Suprapubic skin (tissue), 4 donors: ENCODE results near the gene NDUFA13. TPM values are rescaled to one million over a fixed set of nuclear protein-coding genes. Genes with fewer than 3 reads are reported as not detected.

Source experiments
- DNase-seq, 2 donors: peaks; one replicate each; pipeline ENCODE4 v3.0.0-alpha.2; 2019; ENCODE audit warnings: low spot score in 2 of 2
- H3K27ac ChIP-seq: fragments of 200-600 bp; sonication (generic); one replicate; pipeline ENCODE4 v1.5.1; 2019
- H3K27me3 ChIP-seq: fragments of 200-600 bp; sonication (generic); one replicate; pipeline ENCODE4 v1.5.1; 2019
- H3K36me3 ChIP-seq: fragments of 200-600 bp; sonication (generic); one replicate; pipeline ENCODE4 v1.5.1; 2019
- H3K4me1 ChIP-seq: fragments of 200-600 bp; sonication (generic); one replicate; pipeline ENCODE4 v1.5.1; 2019
- H3K4me3 ChIP-seq: fragments of 200-600 bp; sonication (generic); one replicate; pipeline ENCODE4 v1.5.1; 2019; ENCODE audit warnings: mild to moderate bottlenecking
- H3K9me3 ChIP-seq: fragments of 200-600 bp; sonication (generic); one replicate; pipeline ENCODE4 v1.5.1; 2019
- EP300 ChIP-seq: sonication (generic); formaldehyde crosslinking; IDR thresholded peaks from one replicate; pipeline ENCODE4 v1.6.1; 2017; ENCODE audit warnings: antibody characterized with exemption
- POLR2A ChIP-seq, 2 donors: fragments of 450-650 bp; IDR thresholded peaks; one replicate each; pipeline ENCODE4 v1.6.1; 2017; ENCODE audit warnings: antibody characterized with exemption in 2 of 2, mild to moderate bottlenecking in 2 of 2, moderate library complexity in 2 of 2
- POLR2AphosphoS5 ChIP-seq, 3 donors: sonication (generic); formaldehyde crosslinking; IDR thresholded peaks; one replicate each; pipeline ENCODE4 v1.6.1; 2017; ENCODE audit warnings: antibody characterized with exemption in 3 of 3
- WGBS: methylation state at CpG from one replicate; pipeline ENCODE4 v1.1.5; 2018; 5-methylcytosine and 5-hydroxymethylcytosine counted together
- total RNA-seq, 4 donors: library from RNA; depleted of rRNA; stranded (reverse); fragments of >200 nt; gene quantifications; one replicate each; pipeline ENCODE4 v1.1.0, GENCODE V29; 2016
- TF ChIP-seq, protein P1 (sequence below), 2 donors: fragments of 200-600 bp in 1 of 2; fragments of 450-650 bp in 1 of 2; sonication (generic) in 1 of 2; IDR thresholded peaks; one replicate each; pipeline ENCODE4 v1.5.1; 2016 to 2019; ENCODE audit warnings: antibody characterized with exemption in 2 of 2, mild to moderate bottlenecking in 1 of 2, moderate library complexity in 1 of 2

The NDUFA13 gene
- total RNA-seq, 4 donors from 2014 or later = 94.4 to 160 (median 109) TPM

DNA sequence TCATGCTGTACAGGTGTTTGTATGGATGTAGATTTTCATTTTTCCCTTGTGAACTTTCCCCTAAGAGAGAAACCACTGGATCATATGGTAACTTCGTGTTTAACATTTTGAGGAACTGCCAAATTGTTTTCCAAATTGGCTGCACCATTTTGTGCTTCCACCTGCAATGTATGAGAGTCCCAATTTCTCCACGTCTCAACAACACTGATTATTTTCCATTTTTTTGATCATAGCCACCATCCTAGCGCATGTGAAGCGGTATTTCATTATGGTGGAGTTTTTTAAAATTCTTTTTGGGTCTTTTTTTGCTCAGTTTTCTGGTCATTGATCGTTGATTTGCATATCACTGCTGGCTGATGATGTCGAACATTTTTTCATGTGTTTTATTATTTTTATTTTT lies 5.0 kb downstream of the NDUFA13 start:
- Histone ChIP-seq H3K4me1 (peaks cover 19% of the 10 kb centered on the region), H3K9me3 (no peaks in the 10 kb centered on the region), H3K36me3 (peaks cover 22% of the 10 kb centered on the region), H3K27ac (no peak overlapping the region), H3K4me3 (no peak overlapping the region), H3K27me3 (no peaks in the 10 kb centered on the region)
- WGBS = 81% methylated on average over 6 of the region's 6 CpGs
- DNase-seq = no peak
- TF ChIP-seq POLR2A (IDR thresholded peaks at IDR 0.05) (no peak), POLR2AphosphoS5 (IDR thresholded peaks at IDR 0.05) (no peak), EP300 (no peak)
- TF ChIP-seq, protein P1, sequence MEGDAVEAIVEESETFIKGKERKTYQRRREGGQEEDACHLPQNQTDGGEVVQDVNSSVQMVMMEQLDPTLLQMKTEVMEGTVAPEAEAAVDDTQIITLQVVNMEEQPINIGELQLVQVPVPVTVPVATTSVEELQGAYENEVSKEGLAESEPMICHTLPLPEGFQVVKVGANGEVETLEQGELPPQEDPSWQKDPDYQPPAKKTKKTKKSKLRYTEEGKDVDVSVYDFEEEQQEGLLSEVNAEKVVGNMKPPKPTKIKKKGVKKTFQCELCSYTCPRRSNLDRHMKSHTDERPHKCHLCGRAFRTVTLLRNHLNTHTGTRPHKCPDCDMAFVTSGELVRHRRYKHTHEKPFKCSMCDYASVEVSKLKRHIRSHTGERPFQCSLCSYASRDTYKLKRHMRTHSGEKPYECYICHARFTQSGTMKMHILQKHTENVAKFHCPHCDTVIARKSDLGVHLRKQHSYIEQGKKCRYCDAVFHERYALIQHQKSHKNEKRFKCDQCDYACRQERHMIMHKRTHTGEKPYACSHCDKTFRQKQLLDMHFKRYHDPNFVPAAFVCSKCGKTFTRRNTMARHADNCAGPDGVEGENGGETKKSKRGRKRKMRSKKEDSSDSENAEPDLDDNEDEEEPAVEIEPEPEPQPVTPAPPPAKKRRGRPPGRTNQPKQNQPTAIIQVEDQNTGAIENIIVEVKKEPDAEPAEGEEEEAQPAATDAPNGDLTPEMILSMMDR (IDR thresholded peaks at IDR 0.05) = no peak

DNA sequence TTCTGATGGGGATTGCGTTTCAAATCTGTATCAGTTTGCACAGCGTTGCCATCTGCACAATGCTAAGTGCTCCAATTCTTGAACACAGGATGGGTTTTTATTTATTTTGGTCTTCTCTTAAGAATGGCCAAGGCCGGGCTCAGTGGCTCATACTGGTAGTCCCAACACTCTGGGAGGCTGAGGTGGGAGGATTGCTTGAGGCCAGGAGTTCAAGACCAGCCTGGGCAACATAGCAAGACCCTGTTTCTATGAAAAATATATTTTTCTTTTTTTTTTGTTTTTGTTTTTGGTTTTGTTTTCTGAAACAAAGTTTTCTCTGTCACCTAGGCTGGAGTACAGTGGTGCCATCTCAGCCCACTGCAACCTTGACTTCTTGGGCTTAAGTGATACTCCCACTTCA lies 7.2 kb downstream of the NDUFA13 start:
- TF ChIP-seq, protein P1 (IDR thresholded peaks at IDR 0.05) = no peak
- TF ChIP-seq POLR2AphosphoS5 (IDR thresholded peaks at IDR 0.05) (no peak), POLR2A (IDR thresholded peaks at IDR 0.05) (no peak), EP300 (no peak)
- H3K27me3 ChIP-seq = no peaks in the 10 kb centered on the region
- DNase-seq = no peak
- H3K27ac ChIP-seq = no peak overlapping the region
- no peak overlapping the region for H3K4me3 ChIP-seq
- H3K9me3 ChIP-seq = no peaks in the 10 kb centered on the region
- peaks cover 2% of the 10 kb centered on the region for H3K4me1 ChIP-seq
- 87% methylated on average over 3 of the region's 3 CpGs for WGBS
- peaks cover 44% of the 10 kb centered on the region for H3K36me3 ChIP-seq

DNA sequence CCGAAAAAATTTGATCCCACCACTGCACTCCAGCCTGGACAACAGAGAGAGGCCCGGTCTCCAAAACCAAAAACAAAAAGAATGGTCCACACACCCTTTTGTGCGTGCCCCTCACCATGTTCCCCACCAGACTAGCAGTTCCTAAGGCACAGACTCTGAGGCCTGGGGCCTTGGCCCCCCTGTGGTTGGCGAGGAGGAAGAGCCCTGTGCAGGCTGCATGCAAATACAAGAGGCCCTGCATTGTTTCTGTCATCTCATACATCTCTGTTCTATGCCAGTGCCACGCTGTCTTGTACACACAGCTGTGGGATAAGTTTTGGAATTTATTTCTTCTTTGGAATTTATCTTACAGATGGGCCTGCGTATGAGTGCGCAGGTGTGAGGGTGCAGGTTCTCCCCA lies 8.0 kb downstream of the NDUFA13 start:
- no peaks in the 10 kb centered on the region for H3K4me1 ChIP-seq
- peaks cover 51% of the 10 kb centered on the region for H3K36me3 ChIP-seq
- no peak overlapping the region for H3K4me3 ChIP-seq
- TF ChIP-seq POLR2A (IDR thresholded peaks at IDR 0.05) (no peak), POLR2AphosphoS5 (IDR thresholded peaks at IDR 0.05) (no peak), EP300 (no peak)
- TF ChIP-seq, protein P1 (IDR thresholded peaks at IDR 0.05) = no peak
- no peaks in the 10 kb centered on the region for H3K27me3 ChIP-seq
- WGBS = 86% methylated on average over 7 of the region's 7 CpGs
- H3K27ac ChIP-seq = no peak overlapping the region
- no peaks in the 10 kb centered on the region for H3K9me3 ChIP-seq
- no peak for DNase-seq

DNA sequence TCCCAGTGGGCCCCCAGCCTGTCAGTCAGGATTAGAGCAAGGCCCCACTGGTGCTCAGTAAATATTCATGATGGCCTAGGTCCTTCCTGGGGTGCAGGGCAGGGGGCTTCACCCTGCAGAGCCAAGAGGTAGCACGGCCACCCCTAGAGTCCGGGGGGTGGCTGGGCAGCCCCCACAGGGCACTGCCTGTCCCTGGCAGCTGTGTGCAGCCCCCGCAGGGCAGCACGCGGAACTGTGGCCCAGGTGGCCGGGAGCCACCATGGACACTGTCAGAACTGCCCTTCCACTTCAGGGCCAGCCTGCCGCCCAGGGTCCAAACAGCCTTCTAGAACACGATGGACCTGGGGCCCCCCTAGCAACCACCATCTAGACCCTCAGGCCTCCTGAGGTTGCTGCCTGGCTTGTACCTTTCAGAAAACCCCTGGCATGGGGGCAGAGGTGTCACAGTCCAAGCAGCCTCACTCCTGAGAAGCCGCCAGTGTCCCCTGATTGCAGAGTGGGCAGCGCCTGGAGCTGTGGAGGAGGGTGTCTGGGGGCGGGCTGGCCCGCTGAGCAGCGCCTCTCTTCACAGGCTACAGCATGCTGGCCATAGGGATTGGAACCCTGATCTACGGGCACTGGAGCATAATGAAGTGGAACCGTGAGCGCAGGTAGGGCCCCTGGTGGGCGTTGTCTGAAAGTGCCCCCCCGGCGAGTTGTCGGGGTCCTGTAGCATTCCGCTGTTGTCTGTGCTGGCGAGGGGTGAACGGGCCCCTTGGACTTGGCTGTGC lies 9.8 kb downstream of the NDUFA13 start:
- Histone ChIP-seq H3K4me3 (no peak overlapping the region), H3K9me3 (no peaks in the 10 kb centered on the region), H3K36me3 (peaks cover 44% of the 10 kb centered on the region), H3K4me1 (no peaks in the 10 kb centered on the region), H3K27me3 (no peaks in the 10 kb centered on the region), H3K27ac (no peak overlapping the region)
- WGBS = 97% methylated on average over 11 of the region's 23 CpGs
- peak in 1 of 2 donors; percentile 47 for DNase-seq
- TF ChIP-seq, protein P1 (IDR thresholded peaks at IDR 0.05) = no peak
- TF ChIP-seq POLR2AphosphoS5 (IDR thresholded peaks at IDR 0.05) (no peak), POLR2A (IDR thresholded peaks at IDR 0.05) (no peak), EP300 (no peak)

DNA sequence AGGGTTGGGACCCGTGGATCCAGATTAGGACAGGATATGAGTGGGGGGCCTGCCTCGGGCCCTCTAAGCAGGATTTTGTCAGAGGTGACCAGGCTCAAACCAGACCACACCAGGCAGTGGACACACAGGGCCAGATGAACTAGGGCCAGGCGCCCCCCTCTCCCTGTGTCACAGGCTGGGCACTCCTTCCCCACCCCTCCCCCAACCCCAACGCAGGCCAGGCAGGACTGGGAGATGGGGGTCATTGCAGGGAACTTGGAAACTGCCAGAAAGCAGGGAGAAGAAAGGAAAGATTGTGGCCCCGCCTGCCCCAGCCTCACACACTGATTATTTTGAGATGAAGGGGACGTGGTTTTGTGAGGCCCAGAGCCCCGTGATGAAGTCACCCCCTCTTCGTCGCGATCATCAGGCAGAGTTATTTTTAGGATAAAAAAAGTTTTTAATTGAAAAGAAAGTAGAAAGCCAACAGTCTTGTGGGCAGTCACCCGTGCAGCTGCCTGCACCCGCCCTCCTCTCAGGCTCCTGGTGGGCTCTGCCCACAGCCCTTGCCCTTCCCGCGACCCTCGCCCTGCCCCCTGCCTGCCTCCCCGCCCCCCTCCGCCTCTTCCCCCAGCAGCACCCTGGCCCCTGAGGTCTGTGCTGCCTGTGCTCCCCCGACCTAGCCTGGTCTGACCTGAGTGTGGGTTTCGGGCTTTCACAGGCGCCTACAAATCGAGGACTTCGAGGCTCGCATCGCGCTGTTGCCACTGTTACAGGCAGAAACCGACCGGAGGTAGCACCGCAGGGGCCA lies 10.8 kb downstream of the NDUFA13 start:
- no peaks in the 10 kb centered on the region for H3K27me3 ChIP-seq
- H3K27ac ChIP-seq = no peak overlapping the region
- H3K4me3 ChIP-seq = no peak overlapping the region
- DNase-seq = no peak
- TF ChIP-seq EP300 (no peak), POLR2A (IDR thresholded peaks at IDR 0.05) (no peak), POLR2AphosphoS5 (IDR thresholded peaks at IDR 0.05) (no peak)
- TF ChIP-seq, protein P1 (IDR thresholded peaks at IDR 0.05) = no peak
- no peaks in the 10 kb centered on the region for H3K9me3 ChIP-seq
- H3K4me1 ChIP-seq = no peaks in the 10 kb centered on the region
- 89% methylated on average over 22 of the region's 28 CpGs for WGBS
- H3K36me3 ChIP-seq = peaks cover 44% of the 10 kb centered on the region
